DMS114 treated with DMSO at 0.1 percent for 48 hours (cell line): ENCODE data around the gene ARFIP2.

Experiments used
- DNase-seq: peaks from one replicate; lab custom pipeline; 2025; ENCODE audit not compliant: unreplicated experiment; lab: John Stamatoyannopoulos, UW

Gene ARFIP2

DNA sequence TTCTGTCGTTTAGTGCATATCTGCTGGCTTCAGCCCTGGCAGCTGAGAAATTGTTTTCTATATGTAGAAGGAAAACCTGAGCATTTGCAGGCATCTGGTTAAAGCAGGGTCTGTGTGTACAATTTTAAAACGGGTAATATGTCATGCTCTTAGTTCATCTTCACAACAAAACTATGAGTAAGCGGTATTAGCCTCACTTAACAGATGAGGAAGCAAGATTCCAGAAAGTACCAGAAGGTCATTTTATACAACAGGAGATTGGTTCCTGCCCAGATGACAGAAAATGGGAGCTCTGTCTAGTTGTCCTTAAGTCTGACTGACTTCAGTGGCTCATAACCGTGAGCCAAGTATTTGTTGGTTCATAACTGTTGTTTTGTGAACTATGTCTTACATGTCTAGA is 1.3 kb upstream of the ARFIP2 start:
- DNase-seq = no peak

DNA sequence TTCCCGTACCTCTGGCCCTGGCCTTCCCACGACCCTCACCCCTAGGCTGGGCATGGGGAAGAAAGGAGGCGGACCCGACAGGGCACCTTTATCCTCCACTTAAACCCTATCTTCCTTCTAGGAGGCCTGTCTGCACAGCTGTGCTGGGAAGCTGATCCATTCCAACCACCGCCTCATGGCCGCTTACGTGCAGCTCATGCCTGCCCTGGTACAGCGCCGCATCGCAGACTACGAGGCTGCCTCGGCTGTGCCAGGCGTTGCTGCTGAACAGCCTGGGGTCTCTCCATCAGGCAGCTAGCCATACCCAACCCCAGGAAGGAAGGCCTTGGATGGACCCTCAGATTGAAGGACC is 769 bp upstream of the ARFIP2 start:
- DNase-seq = no peak

GRCh38 chr11:6480299-6480914 is 724 bp downstream of the ARFIP2 start:
- no peak for DNase-seq

- no peak for DNase-seq
Measured at GRCh38 chr11:6476571-6476970, 4.6 kb downstream of the ARFIP2 start.

GRCh38 chr11:6475936-6476335 is 5.2 kb downstream of the ARFIP2 start:
- DNase-seq = no peak

- no peak for DNase-seq
Measured at GRCh38 chr11:6474806-6475500, 6.2 kb downstream of the ARFIP2 start.

GRCh38 chr11:6474413-6474792 is 6.7 kb downstream of the ARFIP2 start:
- DNase-seq = no peak

DNA sequence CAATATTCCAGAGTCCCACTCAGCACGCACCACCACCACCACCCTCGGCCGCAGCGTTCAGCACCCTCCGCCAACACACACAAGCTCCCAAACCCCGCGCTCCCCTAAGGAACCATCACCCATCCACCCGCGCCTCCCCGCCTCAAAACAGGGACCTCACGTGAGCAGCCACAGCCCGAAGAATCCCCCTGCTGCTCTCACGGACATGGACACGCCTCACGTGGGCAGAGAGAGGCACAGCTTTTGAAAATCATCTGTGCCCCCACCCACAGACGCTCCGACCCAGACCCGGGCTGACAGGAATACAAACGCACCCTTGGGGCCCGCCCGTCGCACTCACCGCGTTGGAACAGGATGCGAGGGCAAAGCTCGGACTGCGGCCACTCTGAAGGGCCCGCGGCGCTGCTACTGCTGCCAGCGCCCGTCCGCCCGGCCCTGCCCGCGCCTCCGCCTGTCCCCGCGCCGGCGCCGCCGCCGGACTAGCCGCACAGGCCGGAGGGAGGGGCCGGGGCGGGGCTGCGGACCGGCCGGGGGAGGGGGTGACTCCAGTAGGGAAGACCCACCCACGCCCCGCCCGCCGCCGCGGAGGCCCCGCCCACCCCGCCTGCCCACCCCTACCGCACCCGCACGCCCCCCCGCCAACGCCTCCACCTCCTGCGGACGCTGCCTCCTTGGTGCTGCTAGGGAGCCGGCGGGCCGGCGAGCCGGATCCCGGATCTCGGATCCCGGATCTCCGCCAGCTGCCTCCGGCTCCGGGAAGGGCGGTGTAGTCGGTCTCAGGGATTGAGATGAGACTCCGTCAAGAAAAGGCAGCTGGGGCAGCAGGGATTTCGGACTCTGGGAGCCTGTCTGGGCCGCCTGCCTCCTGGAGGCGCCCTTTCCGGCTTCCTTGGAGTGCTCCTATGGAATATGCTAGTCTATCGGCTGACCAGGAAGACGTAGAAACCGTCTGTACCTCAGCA is 7.4 kb downstream of the ARFIP2 start, which contains the start of gene TRIM3:
TRIM3 (minus strand) TSS at position 491 of the 962 bp plus-strand sequence. CDS start 8,246 bp downstream, outside the sequence.
- DNase-seq = peak; percentile 35

DNA sequence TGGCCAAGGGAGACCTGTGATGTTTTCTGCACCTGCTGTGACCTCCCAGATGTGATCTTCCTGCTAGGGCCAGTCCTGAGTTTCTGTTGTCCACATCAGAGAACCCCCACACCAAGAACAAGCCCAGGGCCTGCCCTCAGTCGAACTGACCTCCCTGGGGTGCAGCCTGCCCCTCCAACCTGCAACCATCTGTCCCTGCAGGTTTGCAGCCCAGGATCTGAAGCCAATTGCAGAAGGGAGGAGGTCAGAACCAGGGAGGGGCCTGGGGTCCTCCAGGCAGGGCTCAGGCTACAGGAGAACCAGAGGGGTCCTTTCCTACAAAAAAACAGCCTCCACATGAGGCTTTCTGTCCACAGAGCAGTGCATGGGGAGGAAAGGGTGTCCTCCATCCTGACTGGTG is 8.2 kb downstream of the ARFIP2 start:
- DNase-seq = no peak

- DNase-seq = no peak
Measured at GRCh38 chr11:6469599-6469998, 11.5 kb downstream of the ARFIP2 start.

DNA sequence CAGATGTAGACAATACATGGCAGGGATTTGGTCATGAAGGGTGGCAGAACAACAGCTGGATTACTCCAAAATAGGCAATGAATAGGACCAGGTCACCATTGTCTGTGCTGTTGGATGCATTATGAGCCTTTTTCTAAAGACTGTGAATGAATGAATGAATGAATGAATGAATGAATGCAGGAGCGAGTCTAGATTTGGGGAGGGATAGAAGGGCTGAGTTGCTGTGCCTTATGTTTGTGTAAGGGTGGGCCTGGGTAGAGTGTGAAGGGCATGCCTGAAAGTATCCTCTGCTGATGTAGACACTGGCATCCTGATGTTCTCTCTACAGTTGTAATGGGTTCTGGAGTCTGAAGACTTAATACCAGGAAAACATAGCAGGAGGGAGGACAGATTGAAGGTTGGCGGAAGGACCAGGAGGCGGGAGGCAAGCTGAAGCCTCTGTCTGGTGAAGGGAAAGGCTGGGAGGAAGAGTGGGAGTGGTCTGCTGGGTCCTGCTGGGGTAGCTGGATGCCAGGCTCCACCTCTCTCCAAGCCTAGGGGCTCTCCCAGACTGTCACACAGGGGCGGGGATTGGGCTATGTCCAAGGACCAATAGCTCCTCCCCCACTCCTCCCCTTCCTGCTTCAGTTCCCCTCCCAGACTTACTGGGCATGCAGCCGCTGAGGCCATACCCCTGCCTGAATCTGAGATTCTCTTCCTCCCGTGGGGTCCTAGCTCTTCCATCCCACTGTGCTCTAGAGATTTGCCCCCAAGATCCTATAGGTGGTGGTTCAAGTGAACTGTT is 12.2 kb downstream of the ARFIP2 start:
- DNase-seq = no peak

- no peak for DNase-seq
Measured at GRCh38 chr11:6459099-6459450, 22.1 kb downstream of the ARFIP2 start.

GRCh38 chr11:6458352-6459098 is 22.6 kb downstream of the ARFIP2 start:
- no peak for DNase-seq

- DNase-seq = no peak
Measured at GRCh38 chr11:6457581-6458320, 23.4 kb downstream of the ARFIP2 start.

- DNase-seq = no peak
Measured at GRCh38 chr11:6456361-6457073, 24.6 kb downstream of the ARFIP2 start.

DNA sequence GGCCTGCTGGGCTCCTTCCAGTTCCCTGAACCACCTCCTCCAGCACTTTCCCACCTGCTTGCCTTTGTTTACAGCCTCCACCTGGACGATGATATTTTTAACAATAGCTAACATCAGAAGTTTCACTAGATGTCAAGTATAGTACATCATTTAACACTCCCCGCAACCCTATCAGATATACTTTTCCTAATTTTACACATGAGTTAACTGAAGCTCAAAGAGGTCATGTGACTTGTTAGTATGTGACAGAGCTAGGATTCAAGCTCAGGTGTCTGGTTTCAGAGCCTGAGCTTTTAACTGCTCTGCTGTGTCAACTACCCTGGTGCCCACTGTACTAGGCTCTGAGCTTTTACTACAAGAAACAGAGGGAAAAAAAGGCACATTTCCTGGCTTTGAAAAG is 26.1 kb downstream of the ARFIP2 start:
- no peak for DNase-seq

DNA sequence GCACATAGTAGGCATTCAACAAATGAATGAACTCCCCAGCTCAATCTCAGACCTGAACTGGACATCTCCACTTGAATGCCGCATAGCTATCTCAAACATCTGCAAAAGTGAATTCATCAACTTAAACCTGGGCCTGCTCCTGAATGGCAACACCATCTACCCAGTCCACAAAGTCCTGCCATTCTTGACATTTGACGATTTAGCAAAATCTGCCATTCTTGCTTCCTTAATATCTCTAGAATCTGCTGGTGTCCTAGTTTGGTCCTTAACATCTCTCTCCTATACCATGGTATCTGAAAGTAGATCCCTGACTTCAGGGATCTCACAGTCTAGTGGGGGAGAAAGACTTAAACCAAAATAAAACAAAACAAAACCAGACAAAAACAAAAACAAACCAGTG is 28.0 kb downstream of the ARFIP2 start:
- no peak for DNase-seq

- DNase-seq = no peak
Measured at GRCh38 chr11:6452219-6452618, 28.9 kb downstream of the ARFIP2 start.

GRCh38 chr11:6448574-6448973 is 32.6 kb downstream of the ARFIP2 start:
- DNase-seq = no peak
